Stimulated activated CD4-positive, alpha-beta T cell treated with anti-CD3 and anti-CD28 coated beads, Interleukin-2, amount 100 ng/mL, for 4 hours (primary cell): Measurements from ENCODE around the gene PBX4.
A peak's percentile ranks its signal among the peaks of the same experiment; 100 is the strongest.
"Not testable (repeated sequence)": the region's sequence is repeated elsewhere in the genome, so short reads cannot be mapped to it uniquely, and the experiment has no call there.

Source experiments
- DNase-seq: peaks from one replicate; pipeline ENCODE4 v3.0.0-alpha.2; 2020; ENCODE audit warnings: low read depth

The PBX4 gene

DNA sequence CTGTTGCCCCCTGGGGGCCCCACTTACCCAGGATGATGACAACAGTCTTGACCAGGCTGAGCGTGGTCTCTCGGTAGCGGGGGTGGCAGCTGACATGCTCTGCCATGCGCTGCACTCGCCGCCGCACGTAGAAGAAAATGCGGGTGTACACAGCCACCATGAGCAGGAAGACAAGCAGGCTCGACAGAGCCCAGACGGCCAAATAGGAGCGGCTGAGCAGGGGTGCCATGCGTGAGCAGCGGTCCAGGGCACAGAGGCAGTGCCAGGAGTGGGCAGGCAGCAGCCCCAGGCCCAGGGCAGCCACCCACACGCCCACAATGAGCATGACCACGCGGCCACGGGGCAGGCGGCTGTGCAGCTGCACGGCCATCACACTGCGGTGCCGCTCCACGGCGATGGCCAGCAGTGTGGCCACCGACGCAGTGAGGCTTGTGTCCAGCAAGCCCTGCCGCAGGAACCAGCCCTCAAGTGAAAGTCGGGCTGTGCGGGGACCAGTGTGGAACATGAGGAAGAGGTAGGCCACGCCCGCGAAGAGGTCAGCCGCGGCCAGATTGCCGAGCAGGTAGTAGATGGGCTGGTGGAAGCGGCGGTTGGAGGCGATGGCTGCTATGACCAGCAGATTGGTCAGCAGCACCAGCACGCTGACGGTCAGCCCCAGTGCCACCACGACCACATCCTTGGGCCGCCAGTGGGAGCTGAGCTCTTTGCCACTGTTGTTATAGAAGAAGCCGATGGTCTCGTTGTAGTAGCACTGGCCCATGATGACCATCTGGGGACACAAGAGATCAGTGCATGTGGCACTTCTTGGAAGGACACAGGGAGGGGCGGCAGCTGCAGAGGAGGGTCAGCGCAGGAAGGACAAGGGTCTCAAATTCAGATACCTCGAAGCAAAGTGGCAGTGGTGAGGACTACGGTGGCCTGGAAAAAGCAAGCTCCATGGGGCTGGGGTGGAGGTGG, 8.3 kb upstream of the PBX4 start:
- no peak for DNase-seq

DNA sequence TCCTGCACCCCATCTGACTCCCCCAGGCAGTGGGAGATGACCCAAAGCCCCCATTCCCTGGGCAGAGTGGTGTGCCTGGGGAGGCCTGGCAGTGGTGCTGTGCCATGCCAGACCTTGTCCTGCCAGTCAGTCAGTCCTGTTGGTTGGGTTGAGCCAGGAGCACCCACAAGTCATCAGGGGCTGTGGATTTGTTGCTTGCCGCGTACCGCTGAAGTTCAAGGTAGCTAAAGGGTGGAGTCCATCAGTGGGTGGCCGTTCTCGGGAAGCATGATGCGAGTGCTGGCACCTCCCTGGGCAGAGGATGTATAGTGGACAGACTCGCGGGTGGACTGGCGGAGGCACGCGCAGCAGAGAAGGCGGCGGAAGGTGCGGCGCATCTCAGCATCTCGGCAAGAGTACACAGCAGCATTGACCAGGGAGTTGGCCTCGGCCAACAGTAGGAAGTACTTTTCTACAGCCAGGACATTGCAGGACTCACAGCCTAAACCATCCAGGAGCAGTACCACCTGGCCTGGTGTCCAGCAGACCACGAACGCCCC, 5.6 kb upstream of the PBX4 start:
- DNase-seq: no peak

DNA sequence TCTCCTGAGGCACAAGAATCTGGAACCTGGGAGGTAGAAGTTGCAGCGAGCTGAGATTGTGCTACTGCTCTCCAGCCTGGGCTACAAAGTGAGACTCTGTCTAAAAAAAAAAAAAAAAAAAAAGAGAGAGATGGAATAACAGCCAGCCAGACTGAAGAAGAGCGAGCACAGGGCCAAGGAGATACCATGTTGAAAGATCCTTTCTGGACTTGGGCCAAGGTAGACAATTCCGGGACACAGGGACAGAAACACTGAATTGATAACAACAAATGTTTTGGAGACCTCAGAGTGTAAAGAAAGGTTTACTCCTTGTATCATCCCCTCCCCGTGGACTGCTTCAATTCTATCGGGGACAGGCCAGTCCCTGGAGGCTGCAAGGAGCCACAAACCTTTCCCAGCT, 4.9 kb upstream of the PBX4 start:
- DNase-seq: no peak

DNA sequence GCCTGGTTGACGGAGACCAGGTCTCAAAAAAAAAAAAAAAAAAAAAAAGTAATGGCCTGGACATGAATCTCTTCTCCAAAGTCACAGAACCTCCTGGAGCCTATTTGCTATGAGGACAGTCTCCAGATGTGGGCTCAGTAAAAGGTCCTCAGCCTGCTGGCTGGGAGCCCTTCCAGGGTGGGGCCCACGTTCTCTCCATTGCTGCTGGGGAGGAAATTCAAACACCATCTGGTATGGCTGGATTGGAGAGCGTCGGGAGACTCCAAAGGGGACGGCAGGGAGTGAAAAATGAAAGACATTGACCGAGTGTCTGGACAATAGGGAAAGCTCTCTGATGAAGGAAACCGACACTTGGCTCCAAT, 1.3 kb upstream of the PBX4 start:
- no peak for DNase-seq

DNA sequence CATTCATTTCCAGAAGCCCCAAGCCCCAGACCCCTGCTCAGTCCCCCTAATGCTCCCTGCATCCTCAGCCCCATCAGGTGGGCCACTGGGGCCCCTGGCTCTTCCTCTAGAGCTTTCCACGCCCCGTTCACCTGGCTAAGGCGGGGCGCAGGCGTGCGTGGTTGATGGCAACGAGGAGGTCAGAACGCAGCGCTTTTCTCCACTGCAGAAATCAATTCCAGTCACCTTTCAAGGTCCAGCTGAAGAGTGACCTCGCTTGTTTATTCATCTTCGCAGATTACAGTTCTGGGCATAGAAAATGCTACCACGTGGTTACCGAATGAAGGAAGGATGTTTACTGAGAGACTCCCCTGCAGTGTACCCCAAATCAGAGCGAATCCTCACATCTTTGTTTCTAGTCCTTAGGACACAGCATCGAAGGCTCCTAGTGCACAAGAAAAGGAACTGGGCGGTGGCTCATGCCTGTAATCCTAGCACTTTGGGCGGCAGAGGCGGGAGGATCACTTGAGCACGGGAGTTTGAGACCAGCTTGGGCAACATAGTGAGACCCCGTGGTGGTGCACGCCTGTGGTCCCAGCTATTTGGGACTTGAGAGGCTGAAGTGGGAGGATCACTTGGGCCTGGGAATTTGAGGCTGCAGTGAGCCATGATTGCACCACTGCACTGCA, 828 bp upstream of the PBX4 start:
- no peak for DNase-seq

DNA sequence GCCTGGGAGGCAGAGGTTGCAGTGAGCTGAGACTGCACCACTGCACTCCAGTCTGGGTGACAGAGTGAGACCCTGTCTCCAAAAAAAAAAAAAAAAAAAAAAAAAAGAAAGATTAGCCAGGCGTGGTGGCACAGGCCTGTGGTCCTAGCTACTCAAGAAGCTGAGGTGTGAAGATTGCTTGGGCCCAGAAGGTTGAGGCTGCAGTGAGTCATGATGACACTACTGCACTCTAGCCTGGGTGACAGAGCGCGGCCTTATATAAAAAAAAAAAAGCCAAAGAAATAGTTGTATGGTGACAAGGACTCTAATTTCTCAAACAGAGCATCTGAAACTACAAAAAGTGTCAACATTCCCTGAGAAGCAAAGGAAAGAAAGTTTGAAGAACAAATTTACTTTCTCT, 3.4 kb downstream of the PBX4 start:
- no peak for DNase-seq

DNA sequence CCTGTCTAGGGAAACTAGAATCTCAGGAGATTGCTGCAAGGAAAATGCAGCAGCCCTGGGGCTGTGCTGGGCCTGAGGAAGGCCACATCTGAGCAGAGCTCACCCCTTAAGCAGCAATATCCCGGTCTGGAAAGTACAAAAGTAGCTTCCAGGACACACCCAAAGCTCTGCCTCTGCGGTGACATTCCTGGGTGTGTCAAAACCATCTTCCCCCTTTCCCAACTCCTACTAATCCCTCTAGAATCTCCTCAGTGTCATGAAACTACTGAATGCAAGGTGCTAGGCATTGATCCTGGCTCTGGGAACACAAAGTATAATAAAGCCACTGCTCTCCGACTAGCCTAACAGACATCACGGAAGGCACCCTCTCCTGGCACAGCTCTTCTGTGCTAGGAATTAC, 5.0 kb downstream of the PBX4 start:
- no peak for DNase-seq

DNA sequence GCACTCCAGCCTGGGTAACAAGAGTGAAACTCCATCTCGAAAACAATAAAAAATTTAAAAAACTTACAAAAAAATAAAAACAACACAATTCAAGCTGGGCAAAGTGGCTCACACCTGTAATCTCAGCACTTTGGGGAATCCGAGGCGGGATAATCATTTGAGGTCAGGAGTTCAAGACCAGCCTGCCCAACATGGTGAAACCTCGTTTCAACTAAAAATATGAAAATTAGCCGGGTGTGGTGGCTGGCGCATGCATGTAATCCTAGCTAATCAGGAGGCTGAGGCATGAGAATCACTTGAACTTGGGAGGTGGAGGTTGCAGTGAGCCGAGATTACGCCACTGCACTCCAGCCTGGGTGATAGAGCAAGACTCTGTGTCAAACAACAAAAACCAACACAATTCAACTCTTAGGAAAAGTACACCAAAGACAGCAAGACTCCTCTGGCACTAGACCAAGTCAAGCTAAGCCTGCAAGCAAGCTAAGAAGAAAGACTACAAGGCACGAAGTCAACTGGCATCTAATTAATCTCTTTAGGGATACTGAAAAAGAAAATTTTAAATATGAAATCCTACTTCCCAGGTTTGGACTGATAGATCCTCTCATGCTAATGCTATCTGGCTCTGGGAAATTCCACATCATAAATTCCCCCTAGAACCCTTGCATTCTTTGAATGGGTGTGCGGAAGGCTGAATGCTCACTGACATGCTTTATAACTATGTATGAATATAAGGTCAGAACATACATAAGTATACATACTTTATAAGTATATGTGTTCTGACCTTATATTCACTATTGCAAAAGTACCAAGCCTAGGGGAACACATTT, 7.9 kb downstream of the PBX4 start:
- no peak for DNase-seq

DNA sequence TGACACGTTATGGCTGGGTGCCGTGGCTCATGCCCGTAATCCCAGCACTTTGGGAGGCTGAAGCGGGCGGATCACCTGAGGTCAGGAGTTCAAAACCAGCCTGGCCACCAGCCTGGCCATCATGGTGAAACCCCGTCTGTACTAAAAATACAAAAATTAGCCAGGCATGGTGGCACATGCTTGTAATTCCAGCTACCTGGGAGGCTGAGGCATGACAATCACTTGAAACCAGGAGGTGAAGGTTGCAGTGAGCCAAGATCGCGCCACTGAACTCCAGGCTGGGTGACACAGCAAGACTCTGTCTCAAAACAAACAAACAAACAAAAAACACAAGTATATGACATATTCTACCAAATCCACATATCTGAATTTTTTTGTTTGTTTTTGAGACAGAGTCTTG, 11.8 kb downstream of the PBX4 start:
- not testable (repeated sequence) for DNase-seq

DNA sequence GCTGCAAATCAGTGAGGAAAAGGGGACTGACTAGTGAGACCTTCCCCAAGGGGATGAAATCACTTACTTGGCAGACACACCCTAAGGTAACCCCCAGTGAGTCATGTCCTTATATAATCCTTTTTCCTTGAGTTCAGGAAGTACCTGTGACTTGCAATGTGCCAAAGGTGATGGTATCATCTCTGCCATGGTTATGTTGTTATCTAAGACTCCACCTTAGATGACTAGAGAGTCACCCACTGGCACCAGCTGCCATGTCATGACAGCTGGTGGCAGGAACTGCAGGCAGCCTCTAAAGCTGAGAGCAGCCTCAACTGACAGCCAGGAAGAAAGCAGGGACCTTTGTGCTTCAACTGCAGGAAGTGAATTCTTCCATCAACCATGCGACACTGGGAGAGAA, 12.5 kb downstream of the PBX4 start:
- DNase-seq: no peak

DNA sequence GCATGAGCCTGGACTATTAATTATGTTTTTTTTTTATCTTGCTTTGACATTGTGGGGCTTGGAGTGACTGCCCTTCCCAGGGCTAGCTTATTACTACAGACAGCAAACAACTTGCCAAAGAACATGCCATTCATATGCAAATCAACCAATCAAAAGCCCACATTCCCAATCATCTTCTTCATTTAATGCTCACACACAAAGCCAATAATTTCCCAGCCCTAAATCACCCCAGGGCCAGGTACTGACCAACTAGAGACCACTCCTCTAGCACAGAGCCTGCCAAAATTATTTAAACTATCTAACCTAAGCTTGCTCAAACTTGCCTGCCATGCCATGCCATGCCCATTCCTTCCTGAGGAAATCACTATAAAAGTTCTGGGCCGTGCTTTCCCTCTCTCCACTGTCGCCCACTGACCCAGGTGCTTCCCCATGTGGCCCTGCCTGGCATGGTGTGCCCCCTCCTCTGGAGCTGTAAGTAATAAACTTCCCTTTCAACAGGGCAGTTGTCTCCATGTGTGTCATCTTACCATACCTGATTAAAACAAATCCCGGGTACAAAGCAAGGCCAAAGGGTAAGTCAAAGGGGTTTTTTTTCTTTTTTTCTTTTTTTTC, 15.7 kb downstream of the PBX4 start:
- no peak for DNase-seq

DNA sequence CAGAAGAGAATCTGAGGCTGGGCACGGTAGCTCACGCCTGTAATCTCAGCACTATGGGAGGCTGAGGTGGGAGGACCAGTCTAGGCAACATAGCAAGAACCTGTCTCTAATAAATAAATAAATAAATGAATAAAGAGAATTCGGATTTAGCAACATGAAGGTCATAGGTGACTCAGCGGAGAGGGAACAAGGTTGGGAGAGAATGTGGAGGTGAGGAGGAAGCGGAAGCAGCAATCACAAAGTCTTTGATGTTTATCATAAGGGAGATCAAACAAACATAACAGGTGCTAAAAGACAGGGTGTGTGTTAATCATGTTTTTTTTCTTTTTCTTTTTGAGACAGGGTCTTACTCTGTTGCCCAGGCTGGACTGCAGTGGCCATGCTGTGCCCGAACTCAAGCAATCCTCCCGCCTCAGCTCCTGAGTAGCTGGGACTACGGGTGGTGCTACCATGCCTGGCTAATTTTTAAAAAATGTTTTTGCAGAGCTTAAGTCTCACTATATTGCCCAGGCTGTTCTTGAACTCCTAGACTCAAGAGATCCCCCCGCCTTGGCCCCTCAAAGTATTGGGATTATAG, 16.3 kb downstream of the PBX4 start:
- DNase-seq: no peak

DNA sequence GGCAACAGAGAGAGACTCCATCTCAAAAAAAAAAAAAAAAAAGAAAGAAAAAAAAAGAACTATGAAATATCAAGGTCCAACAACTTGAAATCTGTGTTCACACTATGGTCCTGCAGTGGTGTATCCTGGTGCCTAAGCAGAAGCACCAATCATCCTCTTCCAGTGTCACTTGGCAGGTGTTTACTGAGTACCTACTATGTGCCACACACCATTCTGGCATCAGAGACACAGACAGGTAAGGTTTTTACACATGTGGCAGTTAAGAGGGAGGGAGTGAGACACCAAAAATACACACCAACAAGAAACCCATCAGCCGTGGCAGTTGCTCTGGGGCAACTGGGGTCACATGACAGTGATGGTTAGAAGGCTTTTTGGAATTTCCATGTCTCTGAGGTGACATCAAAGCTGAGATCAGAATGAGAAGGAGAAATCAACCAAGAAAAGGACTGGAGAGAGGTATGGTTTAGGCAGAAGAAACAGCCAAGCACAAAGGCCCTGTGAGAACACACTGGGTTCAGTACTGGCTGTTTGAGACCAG, 17.6 kb downstream of the PBX4 start:
- DNase-seq: no peak

DNA sequence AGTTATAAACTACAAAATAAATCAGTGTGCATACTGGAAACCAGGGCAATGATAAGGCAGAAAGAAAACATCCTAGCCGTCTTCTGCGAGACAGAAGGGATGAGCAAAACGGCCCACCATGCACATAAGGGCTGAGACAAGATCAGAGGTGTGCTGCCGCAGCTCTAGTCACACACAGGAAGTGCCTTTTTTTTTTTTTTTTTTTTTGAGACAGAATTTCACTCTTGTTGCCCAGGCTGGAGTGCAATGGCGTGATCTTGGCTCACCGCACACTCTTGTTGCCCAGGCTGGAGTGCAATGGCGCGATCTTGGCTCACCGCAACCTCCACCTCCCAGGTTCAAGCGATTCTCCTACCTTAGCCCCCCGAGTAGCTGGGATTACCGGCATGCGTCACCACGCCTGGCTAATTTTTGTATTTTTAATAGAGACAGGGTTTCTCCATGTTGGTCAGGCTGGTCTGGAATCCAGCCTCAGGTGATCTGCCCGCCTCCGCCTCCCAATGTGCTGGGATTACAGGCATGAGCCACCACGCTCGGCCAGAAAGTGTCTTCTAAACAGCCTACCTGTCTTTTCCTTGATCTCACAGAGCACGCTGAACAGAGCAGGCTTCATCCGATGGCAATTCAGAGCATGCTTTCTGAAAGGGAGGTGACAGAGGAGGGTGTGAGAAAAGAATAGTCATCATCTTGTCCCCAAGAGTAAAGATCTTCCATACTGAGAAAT, 19.6 kb downstream of the PBX4 start:
- peak; percentile 49 for DNase-seq

DNA sequence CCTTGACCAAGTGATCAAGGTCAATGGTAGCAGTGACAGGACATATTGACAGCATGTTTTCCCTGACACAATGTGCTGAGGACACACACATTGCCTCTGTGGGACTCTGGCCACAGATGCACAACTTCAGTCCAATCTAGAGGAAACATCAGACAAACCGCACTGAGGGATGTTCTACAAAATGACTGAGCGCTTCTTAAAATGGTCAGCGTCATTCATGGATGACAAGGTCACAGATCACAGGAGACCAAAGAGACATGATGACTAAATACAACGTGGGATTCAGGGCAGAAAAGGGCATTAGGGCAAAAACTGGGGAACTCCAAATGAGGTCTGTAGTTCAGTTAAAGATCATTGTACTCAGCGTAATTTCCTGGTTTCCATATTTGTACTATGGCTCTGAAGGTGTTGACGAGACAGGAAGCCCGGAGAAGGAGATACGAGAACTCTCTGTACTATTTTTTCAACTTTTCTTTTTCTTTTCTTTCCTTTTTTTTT, 20.6 kb downstream of the PBX4 start:
- peak; percentile 46 for DNase-seq

DNA sequence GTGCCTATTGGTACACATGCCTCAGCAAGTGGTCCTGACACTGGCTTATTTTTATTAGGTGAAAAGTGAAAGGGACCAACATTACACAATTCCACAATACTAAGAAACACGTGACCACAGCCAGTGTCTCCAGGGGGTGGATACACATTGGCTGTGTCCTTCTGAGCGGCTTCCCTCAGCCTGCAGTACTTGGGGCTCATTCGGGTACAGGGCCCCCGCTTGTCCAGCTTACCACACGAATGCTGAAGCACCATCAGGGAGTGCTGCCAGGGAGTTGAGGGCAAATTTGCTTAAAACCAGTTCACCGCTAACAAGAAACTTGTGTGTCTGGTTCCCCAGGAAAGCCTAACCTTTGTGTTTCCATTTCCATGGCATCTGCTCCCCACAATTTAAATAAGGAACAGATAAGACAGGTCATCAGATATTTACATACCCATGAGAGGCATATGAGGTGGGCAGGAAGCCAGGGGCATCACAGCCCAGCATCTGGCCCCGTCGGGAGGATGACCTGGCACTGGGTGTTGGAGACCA, 23.3 kb downstream of the PBX4 start:
- no peak for DNase-seq

DNA sequence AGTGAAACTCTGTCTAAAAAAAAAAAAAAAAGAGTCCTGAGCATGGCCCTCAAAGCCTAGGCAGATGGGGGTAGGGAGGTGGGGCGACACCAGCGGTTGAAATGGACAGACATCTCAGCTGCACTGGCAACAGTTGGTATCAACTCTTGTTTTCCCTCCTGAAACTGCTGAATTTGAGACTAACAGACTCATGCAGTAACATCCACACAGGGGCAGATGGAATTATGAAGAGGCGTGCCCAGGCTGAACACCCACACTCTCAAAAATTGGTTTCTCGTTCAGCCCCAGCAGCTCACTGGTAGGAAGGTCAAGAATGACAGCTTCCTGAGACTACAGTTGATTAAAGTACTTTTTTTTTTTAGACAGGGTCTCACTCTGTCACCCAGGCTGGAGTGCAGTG, 24.1 kb downstream of the PBX4 start:
- DNase-seq: no peak

DNA sequence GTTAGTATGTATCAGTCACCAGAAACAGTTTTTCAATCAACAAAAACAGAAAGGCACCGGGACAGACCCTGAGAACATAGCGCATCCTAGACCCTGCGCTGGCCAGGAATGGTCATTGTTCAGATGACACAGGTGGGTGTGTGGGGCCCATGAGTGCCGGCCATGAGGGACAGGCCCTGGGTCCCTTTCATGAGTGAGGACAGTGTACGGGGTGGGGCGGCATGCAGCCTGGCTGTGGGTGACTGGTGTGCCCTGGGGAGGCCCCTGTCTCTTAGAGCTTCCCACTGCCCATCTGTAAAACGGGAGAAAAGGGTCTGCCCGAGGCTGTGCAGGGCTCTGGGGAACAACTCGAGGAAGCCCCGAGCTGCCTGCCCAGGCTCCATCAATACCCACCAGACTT, 25.8 kb downstream of the PBX4 start:
- DNase-seq: no peak

DNA sequence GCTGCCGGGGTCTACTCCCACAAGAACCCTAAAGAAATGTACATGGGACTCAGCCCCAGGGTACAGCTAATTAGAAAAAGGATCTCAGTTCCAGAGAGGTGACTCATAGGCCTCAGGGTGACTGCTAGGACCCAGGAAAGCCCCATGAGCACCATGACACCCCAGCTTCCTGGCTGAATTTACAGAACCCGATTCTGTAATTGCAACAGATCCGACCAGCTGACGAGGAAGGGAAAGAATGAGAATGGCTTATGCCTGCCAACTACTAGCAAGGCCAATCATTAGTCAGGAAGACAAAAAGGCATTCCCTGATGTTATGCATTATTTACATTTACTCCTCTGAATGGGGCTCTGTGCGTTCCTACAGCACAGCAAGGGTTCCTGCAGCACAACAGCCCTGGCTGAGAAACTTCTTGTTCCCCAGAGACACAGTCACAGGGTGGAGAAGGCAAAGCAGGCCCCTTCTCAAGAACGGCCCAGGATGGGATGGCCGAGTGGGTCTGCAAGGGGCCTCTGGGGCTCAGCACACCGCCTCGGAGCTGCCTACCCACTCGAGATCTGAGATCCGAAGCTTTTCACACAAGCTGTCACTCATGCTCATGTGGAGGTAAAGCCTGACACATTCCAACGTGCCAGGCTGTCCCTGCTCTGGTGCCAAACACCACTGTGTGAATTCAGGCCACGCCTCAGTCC, 27.2 kb downstream of the PBX4 start:
- DNase-seq: peak; percentile 66

DNA sequence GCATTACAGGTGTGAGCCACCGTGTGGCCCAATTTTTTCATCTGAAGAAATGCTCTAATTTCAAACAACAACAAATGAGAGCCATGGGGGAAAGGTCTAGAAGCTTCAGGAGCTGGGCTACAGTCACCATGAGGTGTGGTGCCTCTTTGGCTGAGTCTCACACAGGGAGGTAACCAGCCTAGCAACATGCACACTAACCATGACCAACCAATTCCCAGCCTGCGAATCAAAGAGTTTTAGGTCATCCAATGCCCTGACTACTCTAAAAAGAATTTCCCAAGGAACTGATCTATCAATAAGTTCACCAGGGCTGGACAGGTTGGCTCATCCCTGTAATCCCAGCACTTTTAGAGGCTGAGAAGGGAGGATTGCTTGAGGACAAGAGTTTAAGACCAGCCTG, 29.9 kb downstream of the PBX4 start:
- DNase-seq: no peak
